Activated CD8-positive, alpha-beta T cell treated with anti-CD3 and anti-CD28 coated beads, Interleukin-2, amount 10 ng/mL, durations not matched to agents 7 days and 5 days (primary cell): ENCODE results near the gene BIVM. TPM values are rescaled to one million over a fixed set of nuclear protein-coding genes. Genes with fewer than 3 reads are reported as not detected.
A peak's percentile ranks its signal among the peaks of the same experiment; 100 is the strongest.

Experiments
- ATAC-seq: fragments of 150-1000 bp; cut with Tn5 transposase; one replicate; pipeline ENCODE4 v1.10.0; 2021; ENCODE audit warnings: moderate library complexity
- CTCF ChIA-PET: fragments of 350-600 bp; sonication (Branson Sonifier 250); formaldehyde crosslinking; loops from one replicate; lab custom pipeline; 2021; ENCODE audit warnings: antibody characterized with exemption; lab: Charles Lee
- POLR2A ChIA-PET: fragments of 350-600 bp; sonication (Branson Sonifier 250); formaldehyde crosslinking; loops from one replicate; lab custom pipeline; 2021; ENCODE audit warnings: antibody characterized with exemption; lab: Charles Lee
- DNase-seq: peaks from one replicate; pipeline ENCODE4 v3.0.0-alpha.2; 2020
- H3K27ac Mint-ChIP-seq: one replicate; pipeline ENCODE4 v1.8.0; 2021; ENCODE audit warnings: mild to moderate bottlenecking, mixed read lengths
- H3K27me3 Mint-ChIP-seq: one replicate; pipeline ENCODE4 v1.8.0; 2021; ENCODE audit warnings: low read depth, mixed read lengths
- H3K36me3 Mint-ChIP-seq: one replicate; pipeline ENCODE4 v1.8.0; 2021; ENCODE audit warnings: low read depth, mixed read lengths
- H3K4me1 Mint-ChIP-seq: one replicate; pipeline ENCODE4 v1.8.0; 2021; ENCODE audit warnings: low read depth, mixed read lengths
- H3K4me3 Mint-ChIP-seq: one replicate; pipeline ENCODE4 v1.8.0; 2021; ENCODE audit warnings: mild to moderate bottlenecking, mixed read lengths
- H3K9me3 Mint-ChIP-seq: one replicate; pipeline ENCODE4 v1.8.0; 2022; ENCODE audit warnings: mixed read lengths; ENCODE audit not compliant: insufficient read depth
- total RNA-seq, 2 experiments: library from RNA; stranded (reverse); gene quantifications; one replicate each; pipeline ENCODE4 v1.2.3, GENCODE V29; 2021

BIVM gene
- total RNA-seq, 2 experiments from 2014 or later = 26.9 to 27.7 TPM

DNA sequence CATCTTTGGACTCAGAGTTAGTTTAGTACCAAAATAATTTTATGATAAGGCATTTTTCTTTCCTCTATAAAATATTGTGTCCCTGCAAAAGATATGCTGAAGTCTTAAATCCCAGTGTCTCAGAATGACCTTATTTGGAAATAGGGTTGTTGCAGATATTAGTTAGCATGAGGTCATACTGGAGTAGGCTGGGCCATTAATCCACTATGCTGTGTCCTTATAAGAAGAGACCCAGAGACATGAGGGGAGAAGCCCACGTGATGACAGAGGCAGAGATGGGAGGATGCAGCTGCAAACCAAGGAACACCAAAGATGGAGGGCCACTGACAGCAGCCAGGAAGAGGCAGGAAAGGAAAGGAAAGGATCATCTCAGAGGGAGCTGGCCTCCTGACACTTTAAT lies 6.5 kb upstream of the BIVM start:
- Mint-ChIP-seq H3K9me3 (no peaks in the 10 kb centered on the region), H3K27ac (no peak overlapping the region), H3K4me3 (no peak overlapping the region), H3K36me3 (peaks cover 54% of the 10 kb centered on the region), H3K4me1 (peaks cover 7% of the 10 kb centered on the region), H3K27me3 (no peaks in the 10 kb centered on the region)
- DNase-seq (no peak), ATAC-seq (no peak)
- ChIA-PET POLR2A (no interaction called here), CTCF (no interaction called here)

DNA sequence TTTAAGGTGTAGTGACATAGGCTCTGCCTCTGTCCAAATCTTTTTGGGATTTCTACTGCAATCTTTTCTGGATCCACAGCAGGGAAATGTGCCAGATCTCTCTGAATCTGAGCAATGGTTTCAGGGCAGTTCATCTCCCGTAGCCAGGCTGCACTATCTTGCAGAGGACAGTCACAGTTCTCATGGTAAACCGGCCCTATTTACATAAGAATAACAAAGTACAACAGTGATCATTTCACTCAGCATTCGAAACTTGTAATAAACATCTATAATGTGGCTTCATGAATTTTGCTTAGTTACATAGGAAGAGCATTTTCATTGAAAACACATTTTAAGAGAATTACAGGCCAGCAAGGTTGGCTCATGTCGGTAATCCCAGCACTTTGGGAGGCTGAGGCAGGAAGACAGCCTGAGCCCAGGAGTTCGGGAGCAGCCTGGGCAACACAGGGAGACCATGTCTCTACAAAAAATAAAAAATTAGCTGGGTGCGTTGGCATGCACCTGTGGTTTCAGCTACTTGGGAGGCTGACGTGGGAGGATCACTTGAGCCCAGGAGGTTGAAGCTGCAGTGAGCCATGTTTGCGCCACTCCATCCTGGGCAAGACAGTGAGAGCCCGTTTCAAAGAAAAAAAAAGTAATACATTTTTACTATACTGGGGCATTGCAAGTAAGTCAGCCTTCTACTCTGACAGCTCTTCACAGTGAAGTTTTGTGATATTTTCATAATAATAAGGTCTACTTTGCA lies 5.1 kb upstream of the BIVM start:
- peaks cover 43% of the 10 kb centered on the region for H3K36me3 Mint-ChIP-seq
- H3K4me1 Mint-ChIP-seq = peaks cover 15% of the 10 kb centered on the region
- H3K4me3 Mint-ChIP-seq = no peak overlapping the region
- no peaks in the 10 kb centered on the region for H3K9me3 Mint-ChIP-seq
- ChIA-PET CTCF (no interaction called here), POLR2A (no interaction called here)
- DNase-seq (no peak), ATAC-seq (no peak)
- H3K27me3 Mint-ChIP-seq = no peaks in the 10 kb centered on the region
- no peak overlapping the region for H3K27ac Mint-ChIP-seq

DNA sequence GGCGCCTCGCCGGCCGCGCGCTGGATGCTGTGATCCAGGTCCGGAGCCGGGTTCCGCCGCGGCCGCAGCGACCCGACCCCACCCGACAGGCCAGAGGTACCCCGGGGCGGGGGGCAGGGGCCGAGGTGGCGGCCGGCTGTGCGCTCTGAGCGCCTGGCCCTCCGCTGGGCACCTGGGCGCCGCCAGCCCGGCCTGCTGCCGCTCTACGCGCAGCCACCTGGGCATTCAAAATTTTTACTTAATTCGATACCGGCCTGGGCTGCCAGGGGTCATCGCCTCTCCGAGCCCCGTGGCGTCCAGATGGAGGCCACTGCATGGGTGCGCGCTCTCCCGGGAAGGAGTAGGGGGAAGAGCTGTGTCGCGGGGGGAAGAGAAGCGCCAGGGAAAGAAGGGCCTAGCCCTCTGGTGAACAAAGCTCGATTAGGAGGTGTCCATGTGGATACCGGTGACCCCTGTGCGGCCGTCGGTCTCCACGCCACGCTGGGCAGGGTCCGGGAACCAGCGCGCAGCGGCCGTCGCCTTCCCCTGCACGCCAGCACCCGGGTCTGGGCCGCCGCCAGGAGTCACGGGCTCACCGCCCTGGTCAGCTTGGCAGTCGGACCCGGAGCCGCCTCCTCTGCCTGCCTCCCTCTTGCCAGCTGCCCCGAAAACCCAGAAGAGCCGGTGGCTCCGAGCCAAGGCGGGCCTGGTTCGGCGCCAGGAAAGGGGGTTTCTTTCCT lies 666 bp downstream of the BIVM start:
- Mint-ChIP-seq H3K27ac (peak overlapping the region; percentile 87), H3K4me3 (peak overlapping the region; percentile 87), H3K9me3 (no peaks in the 10 kb centered on the region), H3K4me1 (peaks cover 37% of the 10 kb centered on the region), H3K36me3 (peaks cover 14% of the 10 kb centered on the region), H3K27me3 (no peaks in the 10 kb centered on the region)
- ATAC-seq (peak; percentile 10), DNase-seq (no peak)
- CTCF ChIA-PET = interaction anchor here (0.6 to 3.2 kb wide), 19 partner anchors 9 to 219 kb away, joined by 3 to 32 read pairs (median 7); partner anchors contain the start of gene TEX30
- POLR2A ChIA-PET = interaction anchor here (0.6 to 6.7 kb wide), 9 partner anchors 15 to 207 kb away, joined by 3 to 62 read pairs (median 7); partner anchors contain the start of genes ERCC5, TEX30 and TPP2

- peak overlapping the region; percentile 87 for H3K4me3 Mint-ChIP-seq
- peak; percentile 90 for DNase-seq
- ChIA-PET CTCF (interaction anchor here (0.6 to 3.2 kb wide), 27 partner anchors 8 to 220 kb away, joined by 3 to 32 read pairs (median 5); partner anchors contain the start of genes TEX30 and TPP2), POLR2A (interaction anchor here (0.5 to 6.7 kb wide), 14 partner anchors 14 to 220 kb away, joined by 3 to 62 read pairs (median 6); partner anchors contain the start of genes ERCC5, TEX30 and TPP2)
- H3K27me3 Mint-ChIP-seq = no peaks in the 10 kb centered on the region
- H3K27ac Mint-ChIP-seq = peak overlapping the region; percentile 87
- peaks cover 40% of the 10 kb centered on the region for H3K4me1 Mint-ChIP-seq
- peaks cover 14% of the 10 kb centered on the region for H3K36me3 Mint-ChIP-seq
- peak; percentile 79 for ATAC-seq
- no peaks in the 10 kb centered on the region for H3K9me3 Mint-ChIP-seq
Measured at GRCh38 chr13:102800145-102801041, 1.5 kb downstream of the BIVM start.

- Mint-ChIP-seq H3K36me3 (peaks cover 28% of the 10 kb centered on the region), H3K4me1 (peaks cover 29% of the 10 kb centered on the region), H3K27ac (no peak overlapping the region), H3K9me3 (no peaks in the 10 kb centered on the region), H3K4me3 (no peak overlapping the region), H3K27me3 (no peaks in the 10 kb centered on the region)
- ChIA-PET CTCF (no interaction called here), POLR2A (no interaction called here)
- DNase-seq (no peak), ATAC-seq (no peak)
Measured at GRCh38 chr13:102805680-102806079, 6.8 kb downstream of the BIVM start.

DNA sequence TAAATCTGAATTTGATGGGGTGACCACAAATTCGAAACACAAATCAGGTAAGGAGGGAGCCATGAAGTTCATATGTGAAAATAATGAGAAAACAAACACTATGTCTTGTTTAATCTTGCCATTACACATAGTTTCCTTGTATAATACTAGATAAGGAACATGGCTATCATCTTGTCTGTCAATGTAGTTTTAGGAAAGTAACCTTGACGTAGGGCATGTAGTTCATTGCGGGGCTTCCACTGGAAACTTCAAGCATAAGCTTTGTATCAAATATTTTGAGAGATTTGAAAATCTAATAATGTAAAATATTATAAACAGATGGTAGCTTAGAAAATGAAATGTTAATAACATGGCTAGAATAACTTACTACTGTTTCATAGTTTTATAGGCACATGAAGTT lies 8.8 kb downstream of the BIVM start:
- ChIA-PET CTCF (interaction anchor here (1.0 kb wide), 1 partner anchor 83 kb away, joined by 3 read pairs; no protein-coding TSS in a partner anchor), POLR2A (no interaction called here)
- Mint-ChIP-seq H3K4me1 (peaks cover 24% of the 10 kb centered on the region), H3K27me3 (no peaks in the 10 kb centered on the region), H3K36me3 (peaks cover 44% of the 10 kb centered on the region), H3K9me3 (peaks cover 5% of the 10 kb centered on the region), H3K27ac (no peak overlapping the region), H3K4me3 (no peak overlapping the region)
- no peak for ATAC-seq
- DNase-seq = no peak

GRCh38 chr13:102812611-102813287 lies 13.8 kb downstream of the BIVM start:
- Mint-ChIP-seq H3K27ac (no peak overlapping the region), H3K4me3 (no peak overlapping the region), H3K9me3 (peaks cover 5% of the 10 kb centered on the region), H3K27me3 (no peaks in the 10 kb centered on the region), H3K4me1 (peaks cover 26% of the 10 kb centered on the region), H3K36me3 (peaks cover 51% of the 10 kb centered on the region)
- ChIA-PET POLR2A (interaction anchor here (1.4 kb wide), 1 partner anchor 33 kb away, joined by 5 read pairs; no protein-coding TSS in a partner anchor), CTCF (interaction anchor here (1.1 kb wide), 1 partner anchor 12 kb away, joined by 3 read pairs; no protein-coding TSS in a partner anchor)
- no peak for ATAC-seq
- DNase-seq = no peak

DNA sequence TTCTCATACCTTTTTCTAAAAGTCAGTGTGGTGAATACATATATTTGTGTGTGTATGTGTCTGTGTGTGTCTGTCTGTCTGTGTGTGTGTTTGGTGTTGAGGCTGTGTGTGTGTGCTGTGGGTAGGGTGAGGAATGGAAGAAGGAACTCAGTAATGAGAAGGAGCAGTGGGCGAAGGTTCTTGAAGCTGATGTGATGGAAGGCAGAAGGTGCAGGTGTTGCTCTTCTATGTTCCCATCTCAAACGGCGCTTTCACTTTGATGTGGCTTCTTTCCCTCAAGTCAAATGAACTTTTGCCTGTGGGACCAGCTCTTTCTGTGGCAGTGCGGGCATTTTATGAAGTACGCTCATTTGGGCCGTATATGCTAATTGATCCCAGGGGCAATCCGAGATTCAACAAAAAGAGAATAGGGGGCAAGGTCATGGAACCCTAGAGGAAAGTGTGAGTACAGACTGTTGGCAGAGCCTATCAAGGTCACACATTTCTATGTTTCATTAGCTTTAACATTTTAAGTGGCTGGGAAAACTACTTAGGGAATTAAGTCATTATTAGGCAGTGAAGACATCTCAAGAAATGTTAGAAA lies 15.2 kb downstream of the BIVM start:
- no peak for ATAC-seq
- no peak overlapping the region for H3K4me3 Mint-ChIP-seq
- ChIA-PET CTCF (interaction anchor here (1.2 kb wide), 1 partner anchor 13 kb away, joined by 5 read pairs; no protein-coding TSS in a partner anchor), POLR2A (interaction anchor here (0.8 to 0.9 kb wide), 2 partner anchors 13 to 18 kb away, joined by 3 to 5 read pairs; no protein-coding TSS in a partner anchor)
- no peaks in the 10 kb centered on the region for H3K27me3 Mint-ChIP-seq
- peaks cover 54% of the 10 kb centered on the region for H3K36me3 Mint-ChIP-seq
- peaks cover 5% of the 10 kb centered on the region for H3K9me3 Mint-ChIP-seq
- peak overlapping the region; percentile 2 for H3K27ac Mint-ChIP-seq
- H3K4me1 Mint-ChIP-seq = peaks cover 22% of the 10 kb centered on the region
- DNase-seq = no peak

DNA sequence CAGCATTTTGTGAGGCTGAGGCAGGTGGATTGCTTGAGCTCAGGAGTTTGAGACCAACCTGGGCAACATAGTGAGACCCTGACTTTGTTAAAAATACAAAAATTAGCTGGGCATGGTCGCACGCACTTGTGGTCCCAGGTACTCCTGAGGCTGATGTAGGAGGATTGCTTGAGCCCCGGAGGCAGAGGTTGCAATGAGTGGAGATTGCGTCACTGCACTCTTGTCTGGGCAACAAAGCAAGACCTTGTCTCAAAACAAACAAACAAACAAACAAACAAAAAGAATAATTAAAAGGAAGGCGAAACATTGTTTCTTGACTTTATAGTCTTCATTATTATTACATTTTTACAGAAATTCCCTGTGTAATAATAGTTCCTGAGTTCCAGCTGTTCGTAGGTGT lies 15.9 kb downstream of the BIVM start:
- Mint-ChIP-seq H3K9me3 (peaks cover 5% of the 10 kb centered on the region), H3K4me1 (peaks cover 22% of the 10 kb centered on the region), H3K4me3 (no peak overlapping the region), H3K27me3 (no peaks in the 10 kb centered on the region), H3K27ac (no peak overlapping the region), H3K36me3 (peaks cover 51% of the 10 kb centered on the region)
- ATAC-seq (no peak), DNase-seq (no peak)
- ChIA-PET CTCF (interaction anchor here (1.2 kb wide), 1 partner anchor 14 kb away, joined by 5 read pairs; no protein-coding TSS in a partner anchor), POLR2A (interaction anchor here (0.8 to 0.9 kb wide), 2 partner anchors 14 to 18 kb away, joined by 3 to 5 read pairs; no protein-coding TSS in a partner anchor)

- POLR2A ChIA-PET = no interaction called here
- CTCF ChIA-PET = interaction anchor here (0.9 kb wide), 1 partner anchor 10 kb away, joined by 3 read pairs; no protein-coding TSS in a partner anchor
Measured at GRCh38 chr13:102815788-102816187, 16.9 kb downstream of the BIVM start.

More at GRCh38 chr13:102815788-102816187, 16.9 kb downstream of the BIVM start:
- Mint-ChIP-seq H3K9me3 (peaks cover 5% of the 10 kb centered on the region), H3K27me3 (no peaks in the 10 kb centered on the region), H3K36me3 (peaks cover 51% of the 10 kb centered on the region), H3K4me1 (peaks cover 22% of the 10 kb centered on the region), H3K27ac (no peak overlapping the region), H3K4me3 (no peak overlapping the region)
- ATAC-seq (no peak), DNase-seq (no peak)
